Calu3 (cell line): ENCODE measurements around the gene ESR2. TPM values are rescaled to one million over a fixed set of nuclear protein-coding genes. Genes with fewer than 3 reads are reported as not detected.

Experiments used
- BruUV-seq: library from RNA; stranded (reverse); fragments of 400-500 nt; replicated peaks from 2 replicates; lab custom pipeline; 2021; lab: Mats Ljungman, UMichigan
- CTCF ChIA-PET: fragments of 300-600 bp; sonication (Branson Sonifier 250); formaldehyde crosslinking; loops from one replicate; lab custom pipeline; 2022; ENCODE audit warnings: antibody characterized with exemption; lab: Charles Lee
- DNase-seq: peaks from one replicate; pipeline ENCODE4 v3.0.0; 2022
- H3K27ac Mint-ChIP-seq: one replicate; pipeline ENCODE4 v1.8.0; 2022; ENCODE audit warnings: mixed read lengths; ENCODE audit not compliant: unreplicated experiment
- H3K27me3 Mint-ChIP-seq: one replicate; pipeline ENCODE4 v1.8.0; 2022; ENCODE audit warnings: mixed read lengths; ENCODE audit not compliant: unreplicated experiment
- H3K36me3 Mint-ChIP-seq: one replicate; pipeline ENCODE4 v1.8.0; 2022; ENCODE audit warnings: mild to moderate bottlenecking, moderate library complexity, mixed read lengths; ENCODE audit not compliant: insufficient read depth, unreplicated experiment
- H3K4me1 Mint-ChIP-seq: one replicate; pipeline ENCODE4 v1.8.0; 2022; ENCODE audit warnings: mild to moderate bottlenecking, low read depth, mixed read lengths; ENCODE audit not compliant: unreplicated experiment
- H3K4me3 Mint-ChIP-seq: one replicate; pipeline ENCODE4 v1.8.0; 2022; ENCODE audit warnings: mild to moderate bottlenecking, low read depth, moderate library complexity, mixed read lengths; ENCODE audit not compliant: unreplicated experiment
- H3K9me3 Mint-ChIP-seq: one replicate; pipeline ENCODE4 v1.8.0; 2022; ENCODE audit warnings: low read depth, mixed read lengths; ENCODE audit not compliant: unreplicated experiment
- CTCF ChIP-seq: fragments of 200-600 bp; IDR thresholded peaks from one replicate; pipeline ENCODE4 v1.8.0; 2022; ENCODE audit warnings: antibody characterized with exemption; ENCODE audit not compliant: unreplicated experiment
- intact Hi-C: fragments of 100-400 bp; cut with micrococcal nuclease; formaldehyde crosslinking; loops from one replicate; pipeline ENCODE4 v1.10.0; 2022; ENCODE audit not compliant: unreplicated experiment
- total RNA-seq: library from RNA; stranded (reverse); gene quantifications from 2 replicates; pipeline ENCODE4 v1.2.3, GENCODE V29; 2022

Gene ESR2
- total RNA-seq, 1 experiment from 2014 or later, result not detected

GRCh38 chr14:64092940-64093339 is 201.2 kb downstream of the ESR2 start:
- DNase-seq, result peak; percentile 45
- peak overlapping the region; percentile 69 for H3K27ac Mint-ChIP-seq

GRCh38 chr14:64092338-64092737 is 201.8 kb downstream of the ESR2 start:
- Mint-ChIP-seq H3K4me3 (peak overlapping the region; percentile 56), H3K36me3 (peaks cover 17% of the 10 kb centered on the region), H3K27ac (peak overlapping the region; percentile 69), H3K27me3 (no peaks in the 10 kb centered on the region), H3K4me1 (peaks cover 22% of the 10 kb centered on the region), H3K9me3 (no peaks in the 10 kb centered on the region)
- CTCF ChIA-PET, result no interaction called here
- no peak for TF ChIP-seq CTCF
- intact Hi-C loops, result no loop called here
- no TSS peak for BruUV-seq
- no peak for DNase-seq

More at GRCh38 chr14:64092940-64093339, 201.2 kb downstream of the ESR2 start:
- Mint-ChIP-seq H3K36me3 (peaks cover 20% of the 10 kb centered on the region), H3K9me3 (no peaks in the 10 kb centered on the region), H3K27me3 (no peaks in the 10 kb centered on the region), H3K4me3 (peak overlapping the region; percentile 56), H3K4me1 (peaks cover 22% of the 10 kb centered on the region)
- TF ChIP-seq CTCF, result no peak
- intact Hi-C loops, result no loop called here
- CTCF ChIA-PET, result no interaction called here
- BruUV-seq, result no TSS peak

GRCh38 chr14:64091217-64091616 is 203.0 kb downstream of the ESR2 start:
- peak overlapping the region; percentile 69 for H3K27ac Mint-ChIP-seq
- intact Hi-C loops, result no loop called here

GRCh38 chr14:64089920-64090319 is 204.3 kb downstream of the ESR2 start:
- Mint-ChIP-seq H3K4me3 (no peak overlapping the region), H3K27ac (no peak overlapping the region), H3K36me3 (peaks cover 9% of the 10 kb centered on the region), H3K4me1 (peaks cover 22% of the 10 kb centered on the region), H3K9me3 (no peaks in the 10 kb centered on the region), H3K27me3 (no peaks in the 10 kb centered on the region)
- no peak for TF ChIP-seq CTCF
- CTCF ChIA-PET, result no interaction called here
- intact Hi-C loops, result no loop called here
- no TSS peak for BruUV-seq
- no peak for DNase-seq

More at GRCh38 chr14:64091217-64091616, 203.0 kb downstream of the ESR2 start:
- BruUV-seq, result no TSS peak
- Mint-ChIP-seq H3K36me3 (peaks cover 17% of the 10 kb centered on the region), H3K4me3 (no peak overlapping the region), H3K4me1 (peaks cover 22% of the 10 kb centered on the region), H3K27me3 (no peaks in the 10 kb centered on the region), H3K9me3 (no peaks in the 10 kb centered on the region)
- CTCF ChIA-PET, result no interaction called here
- TF ChIP-seq CTCF, result no peak
- DNase-seq, result no peak
